Activated naive CD4-positive, alpha-beta T cell treated with anti-CD3 and anti-CD28 coated beads, Interleukin-2, amount 50 U/mL, for 72 hours (primary cell): ENCODE results near the gene FAM50A. TPM values are rescaled to one million over a fixed set of nuclear protein-coding genes. Genes with fewer than 3 reads are reported as not detected.
A peak's percentile ranks its signal among the peaks of the same experiment; 100 is the strongest.
"Not testable (repeated sequence)": the region's sequence is repeated elsewhere in the genome, so short reads cannot be mapped to it uniquely, and the experiment has no call there.

ENCODE experiments used
- ATAC-seq, 2 donors: fragments of 150-1000 bp; cut with Tn5 transposase; 2 replicates each; pipeline ENCODE4 v1.10.0; 2021; ENCODE audit warnings: mild to moderate bottlenecking in 2 of 2, moderate library complexity in 2 of 2
- DNase-seq, 2 donors: peaks; one replicate each; pipeline ENCODE4 v3.0.0; 2021 to 2022; ENCODE audit warnings: low spot score in 2 of 2
- H3K27ac Mint-ChIP-seq, 2 donors: one replicate each; pipeline ENCODE4 v1.8.0; 2022; ENCODE audit warnings: mild to moderate bottlenecking in 2 of 2, mixed read lengths in 2 of 2
- H3K36me3 Mint-ChIP-seq, 2 donors: one replicate each; pipeline ENCODE4 v1.8.0; 2022; ENCODE audit warnings: mixed read lengths in 2 of 2
- H3K9me3 Mint-ChIP-seq, 2 donors: one replicate each; pipeline ENCODE4 v1.8.0; 2022; ENCODE audit warnings: mixed read lengths in 2 of 2
- total RNA-seq, 2 donors: library from RNA; stranded (reverse); gene quantifications; one replicate each; pipeline ENCODE4 v1.2.3, GENCODE V29; 2022

The FAM50A gene, protein sequence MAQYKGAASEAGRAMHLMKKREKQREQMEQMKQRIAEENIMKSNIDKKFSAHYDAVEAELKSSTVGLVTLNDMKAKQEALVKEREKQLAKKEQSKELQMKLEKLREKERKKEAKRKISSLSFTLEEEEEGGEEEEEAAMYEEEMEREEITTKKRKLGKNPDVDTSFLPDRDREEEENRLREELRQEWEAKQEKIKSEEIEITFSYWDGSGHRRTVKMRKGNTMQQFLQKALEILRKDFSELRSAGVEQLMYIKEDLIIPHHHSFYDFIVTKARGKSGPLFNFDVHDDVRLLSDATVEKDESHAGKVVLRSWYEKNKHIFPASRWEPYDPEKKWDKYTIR
- 10 to 100 TPM; 53.0 to 68.5 TPM for total RNA-seq

DNA sequence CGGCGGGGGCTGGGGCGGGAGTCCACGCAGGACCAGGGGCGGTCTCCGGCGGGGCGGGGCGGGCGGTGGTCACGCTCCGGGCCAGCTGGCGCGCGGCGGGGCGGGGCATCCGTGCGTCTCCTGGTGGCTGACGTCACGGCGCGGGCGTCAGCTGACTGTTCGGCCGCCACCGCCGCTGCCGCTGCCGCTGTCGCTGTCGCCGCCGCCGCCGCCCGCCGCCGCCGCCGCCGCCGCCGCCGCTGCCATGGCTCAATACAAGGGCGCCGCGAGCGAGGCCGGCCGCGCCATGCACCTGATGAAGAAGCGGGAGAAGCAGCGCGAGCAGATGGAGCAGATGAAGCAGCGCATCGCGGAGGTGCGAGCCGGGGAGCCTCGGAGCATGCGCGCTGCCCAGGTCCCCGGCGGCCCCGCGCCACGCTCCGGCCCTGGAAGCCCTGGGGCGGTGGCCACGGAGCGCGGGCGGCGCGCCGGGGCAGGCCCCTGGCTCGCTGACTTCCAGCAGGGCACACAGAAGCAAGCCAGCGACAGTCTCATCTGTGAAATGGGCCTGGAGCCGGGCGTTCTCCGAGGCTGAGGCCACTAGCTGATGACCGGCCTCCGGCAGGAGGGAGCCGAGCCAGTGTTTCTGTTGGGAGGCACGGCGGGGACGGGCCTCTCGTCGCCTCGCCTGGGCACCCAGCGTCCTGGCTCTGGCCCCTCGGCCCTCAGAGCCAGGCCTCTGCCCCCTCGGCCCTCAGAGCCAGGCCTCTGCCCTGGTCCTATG, at the start of gene FAM50A:
FAM50A (plus strand) TSS at position 150 of the 763 bp plus-strand sequence; CDS start at position 245, 95 bp downstream.
- Mint-ChIP-seq H3K36me3 (peaks cover 0 to 6% of the 10 kb centered on the region in 2 donors), H3K27ac (peak within 1 kb of the TSS; percentile 68 to 80), H3K9me3 (no peaks in the 10 kb centered on the region)
- DNase-seq, result peak; percentile 70
- ATAC-seq, result peak; percentile 93 to 96

DNA sequence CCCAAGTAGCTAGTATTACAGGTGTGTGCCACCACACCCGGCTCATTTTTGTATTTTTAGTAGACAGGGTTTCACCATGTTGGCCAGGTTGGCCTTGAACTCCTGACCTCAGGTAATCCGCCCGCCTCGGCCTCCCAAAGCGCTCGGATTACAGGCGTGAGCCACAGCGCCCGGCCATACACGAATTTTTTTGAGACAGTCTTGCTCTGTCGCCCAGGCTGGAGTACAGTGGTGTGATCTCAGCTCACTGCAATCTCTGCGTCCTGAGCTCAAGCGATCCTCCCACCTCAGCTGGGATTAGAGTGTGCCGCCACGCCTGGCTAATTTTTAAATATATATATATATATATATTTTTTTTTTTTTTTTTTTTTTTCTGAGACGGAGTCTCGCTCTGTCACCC, 47.6 kb upstream of the FAM50A start:
- peaks cover 25 to 31% of the 10 kb centered on the region in 2 donors for H3K36me3 Mint-ChIP-seq
- not testable (repeated sequence) for H3K9me3 Mint-ChIP-seq, ATAC-seq, H3K27ac Mint-ChIP-seq, DNase-seq

DNA sequence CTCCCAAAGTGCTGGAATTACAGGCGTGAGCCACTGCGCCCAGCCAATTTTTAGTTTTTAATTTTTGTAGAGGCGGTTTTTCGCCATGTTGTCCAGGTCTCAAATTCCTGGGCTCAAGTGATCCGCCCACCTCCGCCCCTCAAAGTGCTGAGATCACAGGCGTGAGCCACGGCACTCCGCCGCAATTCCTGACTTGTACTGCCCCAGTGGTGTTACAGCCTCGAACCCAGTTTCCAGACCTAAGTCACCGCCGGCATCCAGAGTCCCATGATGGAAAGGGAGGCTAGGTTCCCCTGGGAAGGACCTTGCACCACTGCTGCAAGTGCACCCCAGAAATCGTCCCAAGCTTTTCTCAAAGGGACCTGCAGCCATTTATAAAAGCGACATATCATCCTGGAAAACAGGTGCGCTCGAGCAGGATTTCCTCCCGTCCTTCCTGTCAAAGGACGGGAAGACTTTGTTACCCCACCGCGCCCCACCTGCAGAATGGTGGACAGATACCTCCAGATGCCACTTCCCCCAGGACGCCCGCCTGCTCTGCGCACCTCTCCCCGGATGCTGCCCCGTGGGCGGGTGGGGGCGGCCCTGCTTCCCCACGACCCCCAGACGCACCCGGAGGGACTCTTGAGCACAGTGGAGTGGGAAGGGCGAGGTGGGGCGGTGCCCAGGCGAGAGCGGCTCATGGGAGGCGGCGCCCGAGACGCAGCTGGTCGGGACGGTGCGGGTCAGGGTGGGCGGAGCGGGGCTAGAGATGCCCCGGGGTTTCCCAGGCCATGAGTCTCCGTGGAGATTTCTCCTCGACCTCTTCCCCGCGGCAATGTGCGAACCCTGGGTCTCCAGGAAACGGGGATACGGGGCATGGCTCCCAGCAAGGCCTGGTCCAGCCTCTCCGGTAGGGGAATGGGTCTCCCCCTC, 46.7 kb upstream of the FAM50A start:
- DNase-seq (peak; percentile 61 to 72), ATAC-seq (peak; percentile 65 to 67)
- H3K27ac Mint-ChIP-seq, result peak overlapping the region; percentile 100
- peaks cover 25 to 31% of the 10 kb centered on the region in 2 donors for H3K36me3 Mint-ChIP-seq
- no peaks in the 10 kb centered on the region for H3K9me3 Mint-ChIP-seq

DNA sequence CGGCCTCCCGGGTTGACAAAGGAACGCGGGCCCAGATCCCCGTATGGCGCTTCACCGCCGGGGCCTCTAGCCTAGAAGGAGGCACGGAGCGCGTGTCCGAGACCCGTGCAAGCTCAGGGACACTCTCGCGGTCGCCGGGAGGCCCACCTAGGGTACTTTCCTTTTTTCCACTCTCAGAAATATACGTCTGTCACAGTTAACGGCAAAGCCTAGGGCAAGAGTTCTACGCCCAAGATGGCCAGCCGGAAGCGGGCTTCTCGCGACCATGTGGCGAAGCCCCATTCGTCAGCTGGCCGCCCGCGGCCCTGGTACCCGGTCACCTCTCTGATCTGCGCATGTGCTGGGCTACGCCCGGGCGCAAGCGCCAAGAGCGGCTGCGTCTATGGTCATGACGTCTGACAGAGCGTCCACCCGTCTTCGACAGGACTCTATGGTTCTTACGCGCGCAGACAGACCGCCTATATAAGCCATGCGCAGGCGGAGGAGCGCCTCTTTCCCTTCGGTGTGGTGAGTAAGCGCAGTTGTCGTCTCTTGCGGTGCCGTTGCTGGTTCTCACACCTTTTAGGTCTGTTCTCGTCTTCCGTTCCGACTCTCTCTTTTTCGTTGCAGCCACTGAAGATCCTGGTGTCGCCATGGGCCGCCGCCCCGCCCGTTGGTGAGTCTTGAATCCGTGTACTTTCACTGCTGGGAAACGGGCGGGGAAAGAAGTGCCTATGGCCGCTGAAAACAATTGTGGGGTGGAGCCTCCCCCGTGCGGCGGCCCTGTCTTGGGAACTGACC, 45.9 kb upstream of the FAM50A start, which contains the start of gene RPL10:
RPL10 (plus strand) TSS at position 490 of the 780 bp plus-strand sequence; CDS start at position 633, 143 bp downstream.
- ATAC-seq, result peak; percentile 80 to 87
- peaks cover 25 to 31% of the 10 kb centered on the region in 2 donors for H3K36me3 Mint-ChIP-seq

DNA sequence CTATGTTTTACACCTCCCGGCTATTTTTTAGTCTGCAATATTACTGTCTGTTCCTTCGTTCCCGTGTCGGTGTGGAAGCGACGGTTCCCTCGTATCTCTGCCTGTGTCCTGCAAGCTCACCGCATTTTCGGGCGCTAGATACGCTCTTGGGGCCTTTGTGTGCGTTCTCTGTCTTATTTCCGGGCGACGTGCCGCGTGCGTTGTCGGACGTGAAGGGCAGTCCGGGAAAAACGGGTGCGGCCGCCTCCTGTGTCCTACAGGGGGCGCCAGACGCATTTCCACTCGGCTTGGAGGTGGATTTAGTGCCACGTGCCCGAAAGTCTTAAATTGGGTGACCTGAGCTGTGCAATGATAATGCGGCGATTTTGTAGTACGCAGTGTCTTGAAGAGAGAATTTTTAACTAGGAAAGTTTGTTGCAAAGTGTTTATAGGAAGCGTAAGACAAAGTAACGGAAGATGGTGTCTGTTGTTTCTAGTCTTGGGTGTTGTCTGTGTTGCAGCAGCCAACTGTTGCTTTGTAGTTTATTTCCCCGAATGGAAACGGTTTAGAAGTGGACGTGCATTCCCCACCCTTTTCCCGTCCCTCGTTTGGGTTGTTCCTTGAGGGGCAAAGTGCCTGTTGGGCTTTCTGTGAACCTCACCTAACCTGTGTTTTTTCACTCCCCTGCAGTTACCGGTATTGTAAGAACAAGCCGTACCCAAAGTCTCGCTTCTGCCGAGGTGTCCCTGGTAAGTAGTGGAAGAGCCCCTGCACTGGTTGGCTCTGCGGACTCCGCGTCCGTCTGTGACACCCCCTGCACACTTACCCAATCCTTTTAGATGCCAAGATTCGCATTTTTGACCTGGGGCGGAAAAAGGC, 45.0 kb upstream of the FAM50A start:
- DNase-seq (peak; percentile 75 to 81), ATAC-seq (peak; percentile 7 to 41)
- Mint-ChIP-seq H3K9me3 (no peaks in the 10 kb centered on the region), H3K36me3 (peaks cover 25 to 31% of the 10 kb centered on the region in 2 donors), H3K27ac (peak overlapping the region; percentile 100)

More for the DNA sequence above, 45.9 kb upstream of the FAM50A start, which contains the start of gene RPL10:
- H3K27ac Mint-ChIP-seq, result peak within 1 kb of the TSS; percentile 100
- peak; percentile 86 to 95 for DNase-seq
- H3K9me3 Mint-ChIP-seq, result no peaks in the 10 kb centered on the region

DNA sequence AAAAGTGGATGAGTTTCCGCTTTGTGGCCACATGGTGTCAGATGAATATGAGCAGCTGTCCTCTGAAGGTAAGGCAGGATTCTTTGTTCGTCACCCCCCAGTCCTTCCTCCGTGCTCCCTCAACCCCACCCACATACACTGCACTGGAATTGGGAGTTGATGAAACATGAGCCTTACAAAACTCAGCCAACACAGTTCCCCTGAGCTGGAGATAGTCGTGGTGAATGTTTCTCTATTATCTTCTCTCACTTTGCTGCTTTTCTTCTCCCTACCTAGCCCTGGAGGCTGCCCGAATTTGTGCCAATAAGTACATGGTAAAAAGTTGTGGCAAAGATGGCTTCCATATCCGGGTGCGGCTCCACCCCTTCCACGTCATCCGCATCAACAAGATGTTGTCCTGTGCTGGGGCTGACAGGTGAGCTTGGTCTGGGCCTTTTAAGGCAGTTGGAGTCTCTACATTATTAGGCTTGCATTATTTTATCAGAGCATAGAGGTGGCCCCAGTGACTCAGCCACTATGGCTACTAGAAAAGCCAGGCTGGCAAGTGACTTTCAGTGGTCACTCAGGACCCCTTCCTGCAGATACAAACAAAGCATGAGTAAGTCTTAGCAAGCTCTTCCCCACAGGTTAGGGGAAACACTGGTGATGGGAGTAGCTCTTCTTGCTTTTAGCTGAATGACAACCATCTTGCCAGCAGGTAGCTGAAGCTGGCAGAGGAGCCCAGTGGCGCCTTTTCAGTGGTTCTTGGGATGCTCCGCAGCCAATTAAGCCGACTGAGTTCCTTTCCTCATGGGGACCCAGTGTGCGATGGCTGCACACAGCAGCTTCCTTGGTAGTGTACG, 44.2 kb upstream of the FAM50A start:
- peak in 1 of 2 donors; percentile 1 for ATAC-seq

DNA sequence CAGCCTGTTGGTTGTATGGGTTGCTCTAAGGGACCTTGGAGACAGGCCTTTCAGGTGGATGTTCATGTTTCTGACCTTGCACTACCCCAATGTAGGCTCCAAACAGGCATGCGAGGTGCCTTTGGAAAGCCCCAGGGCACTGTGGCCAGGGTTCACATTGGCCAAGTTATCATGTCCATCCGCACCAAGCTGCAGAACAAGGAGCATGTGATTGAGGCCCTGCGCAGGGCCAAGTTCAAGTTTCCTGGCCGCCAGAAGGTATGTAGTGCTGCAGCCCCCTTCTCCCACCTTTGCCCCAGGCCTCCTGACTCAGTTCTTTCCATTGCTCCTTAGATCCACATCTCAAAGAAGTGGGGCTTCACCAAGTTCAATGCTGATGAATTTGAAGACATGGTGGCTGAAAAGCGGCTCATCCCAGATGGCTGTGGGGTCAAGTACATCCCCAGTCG, 43.5 kb upstream of the FAM50A start:
- H3K36me3 Mint-ChIP-seq, result peaks cover 25 to 31% of the 10 kb centered on the region in 2 donors
- DNase-seq, ATAC-seq, H3K9me3 Mint-ChIP-seq: not testable (repeated sequence)
- peak overlapping the region; percentile 100 for H3K27ac Mint-ChIP-seq

More for the DNA sequence above, 44.2 kb upstream of the FAM50A start:
- no peak for DNase-seq
- Mint-ChIP-seq H3K9me3 (no peaks in the 10 kb centered on the region), H3K36me3 (peaks cover 25 to 31% of the 10 kb centered on the region in 2 donors), H3K27ac (peak overlapping the region; percentile 100)

DNA sequence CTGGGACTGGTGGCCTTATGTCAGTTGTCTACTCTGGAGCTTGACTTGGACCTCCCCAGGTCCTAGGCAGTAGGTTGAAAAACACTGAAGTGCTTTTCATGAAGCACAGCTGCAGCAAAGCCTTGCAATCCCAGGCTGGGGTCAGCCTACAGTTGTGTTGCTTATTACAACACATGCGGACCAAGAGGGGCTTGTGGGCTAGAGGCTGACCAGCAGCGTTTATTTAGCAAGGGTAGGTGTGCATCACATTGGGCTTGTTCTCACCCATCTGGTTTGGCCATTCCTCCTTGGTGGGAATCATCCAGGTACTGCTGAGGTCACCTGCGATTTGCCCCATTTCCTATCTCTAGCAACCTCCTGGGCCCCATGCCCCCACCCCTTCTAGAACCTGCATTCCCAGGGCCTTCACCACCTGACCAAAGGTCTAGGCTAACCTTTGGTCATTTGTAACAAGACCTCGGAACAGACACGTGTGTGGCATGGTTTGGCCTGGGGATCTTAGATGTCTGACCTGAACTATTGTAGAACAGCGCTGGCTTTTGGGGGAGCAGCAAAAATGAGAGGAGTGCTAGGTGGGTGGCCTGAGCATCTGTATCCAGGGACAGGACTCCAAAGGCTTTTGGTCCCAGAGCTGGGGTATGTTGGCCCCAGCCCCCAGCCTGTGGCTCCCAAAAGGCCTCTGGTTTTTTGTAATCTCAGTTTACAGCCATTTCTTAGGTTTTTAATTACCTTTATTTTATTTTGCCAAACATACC, 42.7 kb upstream of the FAM50A start:
- DNase-seq (no peak), ATAC-seq (no peak)
- peaks cover 25 to 31% of the 10 kb centered on the region in 2 donors for H3K36me3 Mint-ChIP-seq
- H3K9me3 Mint-ChIP-seq, result no peaks in the 10 kb centered on the region
- peak overlapping the region; percentile 100 for H3K27ac Mint-ChIP-seq

DNA sequence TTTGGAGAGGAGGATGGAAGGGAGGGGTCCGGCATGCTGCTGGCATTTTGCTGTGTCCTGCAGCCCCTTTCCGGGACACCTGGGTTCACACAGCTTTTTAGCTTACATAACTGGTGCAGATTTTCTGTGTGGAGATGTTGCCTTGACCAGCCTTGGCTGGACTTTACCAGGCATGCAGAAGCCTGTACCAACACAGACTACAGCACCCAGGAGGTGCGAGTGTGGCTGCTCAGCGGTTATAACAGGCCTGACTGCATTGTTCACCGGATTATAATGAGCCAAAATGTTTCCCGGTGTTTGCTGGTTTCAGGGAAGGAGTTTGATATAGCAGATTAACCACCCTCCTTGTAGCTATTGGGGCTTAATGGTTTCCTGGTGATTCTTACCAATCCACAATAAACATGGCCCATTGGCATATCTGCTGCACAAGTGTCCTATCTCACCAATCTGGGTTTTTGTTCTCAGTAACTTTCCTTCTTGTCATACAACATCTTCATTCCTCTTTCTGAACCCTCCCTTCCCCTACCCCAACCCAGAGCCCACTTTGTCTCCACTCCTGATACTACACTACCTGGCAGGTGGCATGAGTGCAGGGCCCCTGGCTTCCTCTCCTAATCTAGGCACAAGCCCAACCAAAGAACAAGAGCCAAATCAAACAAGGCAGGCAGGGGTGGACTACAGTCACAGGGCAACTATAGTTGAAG, 41.9 kb upstream of the FAM50A start:
- Mint-ChIP-seq H3K27ac (peak overlapping the region; percentile 96 to 100), H3K9me3 (no peaks in the 10 kb centered on the region), H3K36me3 (peaks cover 25 to 31% of the 10 kb centered on the region in 2 donors)
- ATAC-seq (peak in 1 of 2 donors; percentile 1), DNase-seq (no peak)

DNA sequence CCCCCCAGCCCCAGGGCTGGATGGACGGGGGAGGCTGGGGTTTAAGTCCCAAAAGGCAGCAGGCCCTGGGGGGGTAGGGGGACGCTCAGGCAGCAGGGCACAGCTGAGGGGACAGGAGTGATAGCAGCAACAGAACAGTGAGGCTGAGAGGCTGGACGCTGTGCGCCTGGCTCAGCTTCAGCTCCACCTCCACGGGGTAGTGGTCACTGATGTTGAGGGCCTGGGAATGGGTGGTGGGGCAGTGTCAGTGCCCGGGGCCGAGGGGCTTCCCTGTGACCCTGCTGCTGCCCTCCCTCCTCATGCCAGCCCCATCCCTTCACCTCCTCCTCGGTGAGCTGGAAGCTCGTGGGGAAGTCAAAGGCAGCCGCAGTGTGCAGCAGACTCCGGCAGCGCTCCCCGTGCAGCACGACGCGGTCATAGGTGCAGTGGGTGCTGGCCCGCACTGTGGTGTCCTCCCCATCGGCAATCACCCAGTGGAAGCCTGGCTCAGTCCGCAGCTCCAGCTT, 41.3 kb upstream of the FAM50A start:
- Mint-ChIP-seq H3K9me3 (no peaks in the 10 kb centered on the region), H3K27ac (peak overlapping the region in 1 of 2 donors; percentile 96), H3K36me3 (peaks cover 25 to 31% of the 10 kb centered on the region in 2 donors)
- ATAC-seq (peak in 1 of 2 donors; percentile 7), DNase-seq (no peak)

DNA sequence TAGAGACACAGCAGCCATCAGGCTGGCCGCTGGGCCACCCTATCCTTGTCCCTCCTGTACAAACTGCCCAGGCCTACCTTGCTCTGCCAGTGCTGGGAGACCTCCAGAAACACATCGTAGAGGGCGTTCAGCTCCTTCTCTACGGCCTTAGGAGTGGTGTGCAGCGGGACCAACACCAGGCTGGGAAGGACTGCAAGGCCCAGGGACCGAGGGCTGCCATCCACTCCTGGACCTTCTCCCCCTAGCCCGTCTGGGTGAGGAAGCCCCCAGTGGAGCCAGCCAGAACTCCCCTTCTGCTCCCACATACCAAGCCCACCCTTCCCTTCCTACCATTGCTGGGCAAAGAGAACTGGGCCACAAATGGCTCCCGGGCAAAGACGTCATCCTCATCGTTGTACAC, 40.7 kb upstream of the FAM50A start:
- H3K27ac Mint-ChIP-seq, result peak overlapping the region in 1 of 2 donors; percentile 40
- ATAC-seq, result peak in 1 of 2 donors; percentile 9
- no peaks in the 10 kb centered on the region for H3K9me3 Mint-ChIP-seq
- no peak for DNase-seq
- peaks cover 21 to 26% of the 10 kb centered on the region in 2 donors for H3K36me3 Mint-ChIP-seq

DNA sequence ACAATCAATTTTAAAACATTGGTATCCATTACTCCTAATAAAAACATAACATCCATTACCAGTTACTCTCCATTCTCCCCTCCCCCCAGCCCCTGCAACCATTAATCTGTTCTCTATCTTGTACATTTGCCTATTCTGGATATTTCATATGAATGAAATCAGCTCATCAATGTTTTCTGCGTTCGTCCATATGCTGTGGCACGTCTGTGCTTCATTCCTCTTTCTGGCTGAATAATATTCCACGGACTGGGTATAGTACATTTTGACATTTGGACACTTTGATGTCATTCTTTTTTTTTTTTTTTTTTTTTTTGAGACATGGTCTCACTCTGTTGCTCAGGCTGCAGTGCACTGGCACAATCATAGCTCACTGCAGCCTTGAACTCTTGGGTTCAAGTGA, 40.1 kb upstream of the FAM50A start:
- ATAC-seq (no peak), DNase-seq (no peak)
- Mint-ChIP-seq H3K36me3 (peaks cover 14 to 19% of the 10 kb centered on the region in 2 donors), H3K9me3 (no peaks in the 10 kb centered on the region), H3K27ac (no peak overlapping the region)
